HFFc6 (cell line): ENCODE results near the gene CNP. TPM values are rescaled to one million over a fixed set of nuclear protein-coding genes. Genes with fewer than 3 reads are reported as not detected.

ENCODE experiments used
- DNase-seq: peaks from one replicate; pipeline ENCODE4 v3.0.0-alpha.2; 2018
- H3K27ac Mint-ChIP-seq: 2 replicates; pipeline ENCODE4 v1.8.0; 2020; ENCODE audit warnings: mild to moderate bottlenecking, mixed read lengths
- H3K27me3 Mint-ChIP-seq: 2 replicates; pipeline ENCODE4 v1.8.0; 2021; ENCODE audit warnings: mild to moderate bottlenecking, moderate library complexity, mixed read lengths; ENCODE audit not compliant: insufficient read depth
- H3K36me3 Mint-ChIP-seq: 2 replicates; pipeline ENCODE4 v1.8.0; 2021; ENCODE audit warnings: low read depth, mixed read lengths
- H3K4me1 Mint-ChIP-seq: 2 replicates; pipeline ENCODE4 v1.8.0; 2020; ENCODE audit warnings: low read depth, mixed read lengths
- H3K4me3 Mint-ChIP-seq: 2 replicates; pipeline ENCODE4 v1.8.0; 2020; ENCODE audit warnings: mild to moderate bottlenecking, moderate library complexity, mixed read lengths
- H3K9me3 Mint-ChIP-seq: 2 replicates; pipeline ENCODE4 v1.8.0; 2020; ENCODE audit warnings: mild to moderate bottlenecking, mixed read lengths
- total RNA-seq, 6 experiments: library from RNA; stranded (reverse); fragmentation: NEBNext Ultra II Directional; extraction: Animal tissue kit (Norgen Biotek cat#: 25700); gene quantifications; 2 replicates in 1 of 6; 3 replicates in 5 of 6; pipeline ENCODE4 v1.2.3, GENCODE V29; 2021
- TF ChIP-seq, protein P1 (sequence below): fragments of 200-600 bp; sonication (generic); IDR thresholded peaks from 2 replicates; pipeline ENCODE4 v1.5.0; 2021; ENCODE audit warnings: antibody characterized with exemption, mild to moderate bottlenecking

The CNP gene
- total RNA-seq, 6 experiments from 2014 or later: 105 to 118 (median 111) TPM

DNA sequence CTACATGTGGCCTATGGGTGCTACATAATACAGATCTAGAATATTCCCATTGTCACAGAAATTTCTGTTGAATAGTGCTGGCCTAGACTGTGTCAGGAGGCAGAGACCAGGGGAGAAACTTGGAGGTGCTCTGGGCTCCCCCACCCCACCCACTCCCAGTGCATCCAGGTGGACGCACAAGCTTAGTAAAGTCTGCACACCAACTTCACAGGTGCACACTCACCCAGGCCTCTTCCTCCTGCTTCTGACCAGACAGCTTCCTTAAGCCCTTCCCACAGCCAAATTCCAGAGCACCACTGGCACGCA is 7.6 kb upstream of the CNP start:
- Mint-ChIP-seq H3K9me3 (no peaks in the 10 kb centered on the region), H3K36me3 (no peaks in the 10 kb centered on the region), H3K27me3 (peaks cover 3% of the 10 kb centered on the region), H3K27ac (no peak overlapping the region), H3K4me1 (peaks cover 24% of the 10 kb centered on the region), H3K4me3 (no peak overlapping the region)
- TF ChIP-seq, protein P1, sequence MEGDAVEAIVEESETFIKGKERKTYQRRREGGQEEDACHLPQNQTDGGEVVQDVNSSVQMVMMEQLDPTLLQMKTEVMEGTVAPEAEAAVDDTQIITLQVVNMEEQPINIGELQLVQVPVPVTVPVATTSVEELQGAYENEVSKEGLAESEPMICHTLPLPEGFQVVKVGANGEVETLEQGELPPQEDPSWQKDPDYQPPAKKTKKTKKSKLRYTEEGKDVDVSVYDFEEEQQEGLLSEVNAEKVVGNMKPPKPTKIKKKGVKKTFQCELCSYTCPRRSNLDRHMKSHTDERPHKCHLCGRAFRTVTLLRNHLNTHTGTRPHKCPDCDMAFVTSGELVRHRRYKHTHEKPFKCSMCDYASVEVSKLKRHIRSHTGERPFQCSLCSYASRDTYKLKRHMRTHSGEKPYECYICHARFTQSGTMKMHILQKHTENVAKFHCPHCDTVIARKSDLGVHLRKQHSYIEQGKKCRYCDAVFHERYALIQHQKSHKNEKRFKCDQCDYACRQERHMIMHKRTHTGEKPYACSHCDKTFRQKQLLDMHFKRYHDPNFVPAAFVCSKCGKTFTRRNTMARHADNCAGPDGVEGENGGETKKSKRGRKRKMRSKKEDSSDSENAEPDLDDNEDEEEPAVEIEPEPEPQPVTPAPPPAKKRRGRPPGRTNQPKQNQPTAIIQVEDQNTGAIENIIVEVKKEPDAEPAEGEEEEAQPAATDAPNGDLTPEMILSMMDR: no peak
- DNase-seq: no peak

GRCh38 chr17:41959336-41960095 is 7.1 kb upstream of the CNP start:
- Mint-ChIP-seq H3K4me3 (no peak overlapping the region), H3K27me3 (peaks cover 3% of the 10 kb centered on the region), H3K9me3 (no peaks in the 10 kb centered on the region), H3K4me1 (peaks cover 24% of the 10 kb centered on the region), H3K36me3 (no peaks in the 10 kb centered on the region), H3K27ac (no peak overlapping the region; the same call in 1 of the 2 replicates)
- TF ChIP-seq, protein P1: peak; percentile 70
- DNase-seq: peak; percentile 54

DNA sequence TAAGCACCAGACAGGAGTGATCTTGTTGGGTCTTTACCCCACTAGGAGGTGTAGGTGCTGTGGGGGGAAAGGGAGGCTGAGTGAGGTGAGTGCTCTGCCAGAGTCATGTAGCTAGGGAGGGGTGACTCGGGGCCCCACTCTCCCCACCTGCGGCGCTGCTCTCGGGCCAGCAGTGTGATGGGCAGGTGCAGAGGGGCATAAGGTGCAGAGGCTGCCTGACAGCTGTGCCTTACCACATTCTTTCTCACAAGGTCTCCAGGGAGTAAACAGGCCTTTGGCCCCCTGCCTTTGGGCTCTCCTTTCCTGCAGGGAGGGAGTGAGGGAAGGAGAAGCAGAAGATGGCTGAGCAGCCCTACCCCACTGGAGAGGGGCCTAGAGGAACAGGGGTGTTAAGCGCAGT is 4.5 kb upstream of the CNP start:
- TF ChIP-seq, protein P1: no peak
- H3K4me3 Mint-ChIP-seq: no peak overlapping the region
- H3K27me3 Mint-ChIP-seq: peaks cover 6% of the 10 kb centered on the region
- no peaks in the 10 kb centered on the region for H3K9me3 Mint-ChIP-seq
- peaks cover 35% of the 10 kb centered on the region for H3K4me1 Mint-ChIP-seq
- DNase-seq: no peak
- H3K27ac Mint-ChIP-seq: no peak overlapping the region
- no peaks in the 10 kb centered on the region for H3K36me3 Mint-ChIP-seq

DNA sequence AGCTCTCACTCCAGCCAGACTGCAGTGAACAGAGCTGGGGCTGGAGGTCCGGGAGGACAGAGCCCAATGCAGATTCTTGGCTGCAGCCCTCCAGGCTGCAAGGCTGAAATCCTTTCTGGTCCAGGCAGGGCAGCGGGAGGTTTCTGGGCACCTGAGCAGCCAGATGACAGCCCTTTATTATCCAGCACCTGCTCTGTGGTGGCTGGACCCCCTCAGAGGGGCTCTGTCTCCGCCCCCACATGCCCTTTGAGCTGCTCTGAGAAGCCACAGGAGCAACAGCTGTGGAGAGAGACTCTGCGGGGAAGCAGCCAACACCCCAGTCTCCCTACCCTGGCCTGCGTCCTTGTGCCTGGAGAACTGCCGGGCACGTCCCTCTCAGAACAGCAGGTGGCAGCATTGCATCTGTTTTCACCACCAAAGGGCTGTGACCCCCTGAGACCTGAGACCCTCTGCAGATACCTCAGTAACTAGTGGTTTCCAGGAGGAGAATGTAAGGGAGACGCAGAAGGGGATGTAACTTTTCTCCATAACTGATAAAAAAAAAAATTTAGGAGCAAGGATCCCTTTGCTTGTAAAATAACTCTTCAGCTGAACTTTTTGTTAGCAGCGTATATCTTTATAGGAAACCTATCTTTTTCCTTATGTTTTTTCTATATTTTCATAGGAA is 3.7 kb upstream of the CNP start:
- Mint-ChIP-seq H3K27me3 (peaks cover 9% of the 10 kb centered on the region), H3K4me1 (peaks cover 30% of the 10 kb centered on the region), H3K9me3 (no peaks in the 10 kb centered on the region), H3K27ac (no peak overlapping the region), H3K4me3 (no peak overlapping the region), H3K36me3 (peaks cover 5% of the 10 kb centered on the region)
- peak; percentile 48 for DNase-seq
- TF ChIP-seq, protein P1: peak; percentile 91

- TF ChIP-seq, protein P1: no peak
- Mint-ChIP-seq H3K4me1 (peaks cover 23% of the 10 kb centered on the region), H3K27ac (peak overlapping the region; percentile 31), H3K36me3 (peaks cover 13% of the 10 kb centered on the region), H3K4me3 (peak overlapping the region; percentile 90), H3K27me3 (peaks cover 12% of the 10 kb centered on the region), H3K9me3 (no peaks in the 10 kb centered on the region)
- DNase-seq: peak; percentile 25
These were observed 717 bp upstream of the CNP start for GRCh38 chr17:41965694-41966462.
